ENCODE measurements around the gene LRMDA.

LRMDA gene

DNA sequence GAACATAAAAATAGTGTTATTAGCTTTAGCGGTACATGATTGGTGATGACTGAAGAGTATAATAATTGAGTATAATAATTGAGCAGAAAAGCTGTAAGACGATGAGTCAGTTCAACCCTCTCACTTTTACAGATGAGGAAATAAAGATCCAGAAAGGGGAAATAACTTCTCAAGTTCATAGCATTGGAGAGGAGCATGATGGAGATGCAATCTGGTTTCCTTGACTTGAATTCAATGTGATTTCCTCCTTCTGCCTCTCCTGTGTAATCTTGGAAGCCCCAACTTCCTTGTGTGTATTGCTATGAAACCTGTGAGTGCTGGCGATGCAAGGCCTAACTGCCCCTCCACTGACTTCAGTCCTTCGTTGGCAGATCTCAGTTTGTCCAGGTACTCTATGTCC is 265.1 kb downstream of the LRMDA start:
- DNase-seq, result no peak
- H3K27ac ChIP-seq, result no peak overlapping the region

DNA sequence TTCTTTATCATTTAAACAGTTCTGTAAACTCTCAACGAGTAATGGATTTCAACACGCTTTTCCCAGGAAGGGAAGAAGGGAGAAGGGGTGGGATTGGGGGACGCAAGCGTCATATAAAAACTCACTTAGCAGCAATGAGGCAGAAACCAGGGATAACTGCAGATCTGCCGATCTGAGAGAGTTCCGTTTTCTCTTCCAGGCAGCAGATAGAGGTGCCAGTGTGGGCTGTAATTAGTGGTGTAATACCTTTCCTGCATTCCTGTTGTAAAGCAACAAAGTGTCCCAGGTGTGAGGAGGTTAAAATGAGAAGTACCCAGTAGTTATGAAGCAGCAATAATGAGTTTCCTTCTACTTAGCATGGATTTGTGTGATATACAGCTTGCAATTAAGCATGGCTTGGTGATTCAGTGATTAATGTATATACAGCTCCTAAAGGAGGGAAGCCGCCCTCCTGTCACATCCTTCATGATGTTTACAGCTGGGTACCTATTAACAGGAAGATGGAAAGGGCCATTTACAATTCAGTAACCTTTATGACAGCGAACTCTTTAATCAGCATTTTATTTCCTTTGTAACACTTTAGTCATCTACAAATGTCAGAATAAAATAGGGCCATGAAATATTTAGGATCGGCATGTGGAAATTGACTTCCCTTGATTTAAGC is 271.9 kb downstream of the LRMDA start:
- Histone ChIP-seq H3K9me3 (ENCODE audit: severe bottlenecking) (no peaks in the 10 kb centered on the region), H3K36me3 (no peaks in the 10 kb centered on the region), H3K4me3 (ENCODE audit: low read depth, low read length) (no peak overlapping the region), H3K27me3 (ENCODE audit: insufficient read depth, low read depth, severe bottlenecking) (no peaks in the 10 kb centered on the region), H3K27ac (no peak overlapping the region)
- TF ChIP-seq, protein P1, sequence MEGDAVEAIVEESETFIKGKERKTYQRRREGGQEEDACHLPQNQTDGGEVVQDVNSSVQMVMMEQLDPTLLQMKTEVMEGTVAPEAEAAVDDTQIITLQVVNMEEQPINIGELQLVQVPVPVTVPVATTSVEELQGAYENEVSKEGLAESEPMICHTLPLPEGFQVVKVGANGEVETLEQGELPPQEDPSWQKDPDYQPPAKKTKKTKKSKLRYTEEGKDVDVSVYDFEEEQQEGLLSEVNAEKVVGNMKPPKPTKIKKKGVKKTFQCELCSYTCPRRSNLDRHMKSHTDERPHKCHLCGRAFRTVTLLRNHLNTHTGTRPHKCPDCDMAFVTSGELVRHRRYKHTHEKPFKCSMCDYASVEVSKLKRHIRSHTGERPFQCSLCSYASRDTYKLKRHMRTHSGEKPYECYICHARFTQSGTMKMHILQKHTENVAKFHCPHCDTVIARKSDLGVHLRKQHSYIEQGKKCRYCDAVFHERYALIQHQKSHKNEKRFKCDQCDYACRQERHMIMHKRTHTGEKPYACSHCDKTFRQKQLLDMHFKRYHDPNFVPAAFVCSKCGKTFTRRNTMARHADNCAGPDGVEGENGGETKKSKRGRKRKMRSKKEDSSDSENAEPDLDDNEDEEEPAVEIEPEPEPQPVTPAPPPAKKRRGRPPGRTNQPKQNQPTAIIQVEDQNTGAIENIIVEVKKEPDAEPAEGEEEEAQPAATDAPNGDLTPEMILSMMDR (IDR thresholded peaks at IDR 0.05; ENCODE audit: low read depth, low read length), result no peak
- DNase-seq, result no peak

More for the DNA sequence above, 265.1 kb downstream of the LRMDA start:
- no peaks in the 10 kb centered on the region for H3K27me3 ChIP-seq (ENCODE audit: insufficient read depth, low read depth, severe bottlenecking)
- H3K36me3 ChIP-seq, result no peaks in the 10 kb centered on the region
- TF ChIP-seq, protein P1 (IDR thresholded peaks at IDR 0.05; ENCODE audit: low read depth, low read length), result no peak
- no peak overlapping the region for H3K4me3 ChIP-seq (ENCODE audit: low read depth, low read length)
- peaks cover 5% of the 10 kb centered on the region for H3K9me3 ChIP-seq (ENCODE audit: severe bottlenecking)

DNA sequence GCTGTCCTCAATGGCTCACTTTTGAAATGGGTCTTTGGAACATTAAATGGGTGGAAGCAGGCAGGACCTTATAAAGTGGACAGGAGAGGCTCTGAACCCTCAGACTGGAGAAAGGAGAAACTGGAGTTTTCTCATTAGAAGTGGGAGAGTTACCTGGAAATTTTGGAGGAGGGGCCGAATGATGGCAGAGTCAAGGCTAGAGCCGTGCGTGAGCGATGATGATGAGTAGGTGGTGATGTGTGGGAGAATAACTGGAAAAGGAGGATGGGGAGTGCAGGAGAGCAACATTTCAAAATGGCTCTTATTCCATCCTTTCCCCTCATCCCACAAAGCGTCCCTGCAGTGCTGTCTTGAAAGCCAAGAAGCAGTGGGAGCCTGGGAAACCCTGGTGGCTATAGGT is 274.0 kb downstream of the LRMDA start:
- no peak for DNase-seq
- Histone ChIP-seq H3K9me3 (ENCODE audit: severe bottlenecking) (no peaks in the 10 kb centered on the region), H3K36me3 (no peaks in the 10 kb centered on the region), H3K27ac (no peak overlapping the region), H3K4me3 (ENCODE audit: low read depth, low read length) (no peak overlapping the region), H3K27me3 (ENCODE audit: insufficient read depth, low read depth, severe bottlenecking) (no peaks in the 10 kb centered on the region)
- TF ChIP-seq, protein P1 (IDR thresholded peaks at IDR 0.05; ENCODE audit: low read depth, low read length), result no peak

DNA sequence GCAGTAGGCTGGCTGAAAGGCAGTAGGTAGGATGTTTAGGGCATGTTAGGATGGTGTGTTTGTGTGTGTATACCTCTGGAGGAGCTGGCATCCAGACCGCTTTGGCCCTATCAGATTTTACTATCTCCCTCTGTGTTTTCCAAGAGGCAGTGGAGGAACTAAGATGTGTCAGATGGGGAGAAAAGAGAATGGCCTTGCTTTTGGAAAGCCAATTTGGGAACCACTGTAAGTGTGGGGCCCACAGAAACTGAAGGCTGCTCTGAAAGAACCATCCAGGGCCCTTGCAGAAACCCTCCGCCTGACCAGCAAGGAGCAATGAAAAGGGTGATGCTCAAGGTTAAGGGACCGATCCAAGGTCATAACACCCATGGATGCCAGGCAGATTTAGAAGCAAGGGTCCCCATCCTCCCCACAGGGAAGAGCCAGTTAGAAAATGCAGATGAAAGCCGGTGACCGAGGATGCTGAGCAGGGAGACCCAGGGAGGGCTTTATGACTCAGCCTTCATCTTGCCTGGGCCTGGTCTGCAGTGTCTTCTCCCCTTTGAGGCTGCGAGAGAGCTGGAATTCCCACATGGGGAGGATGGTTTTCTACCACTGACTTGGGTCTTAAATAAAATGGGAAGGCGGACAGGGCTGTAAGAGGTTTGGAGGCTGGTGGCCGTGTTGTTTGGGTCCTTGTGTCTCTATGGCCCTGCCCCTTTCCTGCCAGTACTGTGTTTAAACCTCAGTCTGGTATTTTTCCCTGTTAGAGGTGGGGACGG is 275.8 kb downstream of the LRMDA start:
- Histone ChIP-seq H3K27me3 (ENCODE audit: insufficient read depth, low read depth, severe bottlenecking) (no peaks in the 10 kb centered on the region), H3K4me3 (ENCODE audit: low read depth, low read length) (no peak overlapping the region), H3K36me3 (no peaks in the 10 kb centered on the region), H3K9me3 (ENCODE audit: severe bottlenecking) (no peaks in the 10 kb centered on the region), H3K27ac (peak overlapping the region; percentile 23)
- DNase-seq, result peak; percentile 9
- TF ChIP-seq, protein P1 (IDR thresholded peaks at IDR 0.05; ENCODE audit: low read depth, low read length), result no peak

DNA sequence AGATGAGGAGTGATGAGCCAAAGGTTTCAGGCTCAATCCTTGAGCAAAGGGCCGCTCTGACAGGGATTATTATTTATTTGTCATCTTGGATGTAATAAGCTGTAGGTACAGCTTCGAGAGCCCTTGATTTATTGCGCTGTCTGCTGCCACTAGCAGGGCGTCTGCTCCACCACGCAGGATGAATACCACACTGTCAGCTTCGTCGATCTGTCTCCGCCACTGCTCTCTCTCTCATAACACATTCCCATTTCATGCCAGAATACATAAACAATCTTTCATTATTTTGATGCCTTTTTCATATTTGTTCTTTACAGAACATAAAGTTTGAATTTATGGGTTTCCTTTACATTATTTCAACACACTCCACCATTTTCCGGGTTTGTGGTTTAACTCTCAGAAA is 276.6 kb downstream of the LRMDA start:
- Histone ChIP-seq H3K9me3 (ENCODE audit: severe bottlenecking) (no peaks in the 10 kb centered on the region), H3K27ac (peak overlapping the region; percentile 23), H3K36me3 (no peaks in the 10 kb centered on the region), H3K27me3 (ENCODE audit: insufficient read depth, low read depth, severe bottlenecking) (no peaks in the 10 kb centered on the region), H3K4me3 (ENCODE audit: low read depth, low read length) (peak overlapping the region; percentile 28)
- TF ChIP-seq, protein P1 (IDR thresholded peaks at IDR 0.05; ENCODE audit: low read depth, low read length), result no peak
- peak; percentile 68 for DNase-seq

Measured in WERI-Rb-1 (cell line).